G401 (cell line): ENCODE measurements around the gene BACE2. TPM values are rescaled to one million over a fixed set of nuclear protein-coding genes. Genes with fewer than 3 reads are reported as not detected.

ENCODE experiments used
- DNase-seq: peaks from one replicate; pipeline ENCODE4 v3.0.0-alpha.2; 2015; ENCODE audit warnings: low spot score
- in situ Hi-C: cut with HindIII; loops from 2 replicates; pipeline ENCODE4 v1.10.0; 2016; ENCODE audit warnings: low sequenced_read_pairs, mixed read lengths
- total RNA-seq: library from RNA; depleted of rRNA; stranded (reverse); fragments of >200 nt; shearing (Covaris generic); gene quantifications from 2 replicates; pipeline ENCODE4 v1.2.3, GENCODE V29; 2014

The BACE2 gene
- total RNA-seq, 1 experiment from 2014 or later, result not detected

GRCh38 chr21:41147096-41147978, 20.6 kb upstream of the BACE2 start:
- DNase-seq, result no peak
- in situ Hi-C loops, result no loop called here

GRCh38 chr21:41147979-41148355, 20.0 kb upstream of the BACE2 start:
- no peak for DNase-seq
- in situ Hi-C loops, result no loop called here

- no peak for DNase-seq
- in situ Hi-C loops, result no loop called here
Measured at GRCh38 chr21:41148798-41149197, 19.2 kb upstream of the BACE2 start.

GRCh38 chr21:41149199-41149598, 18.8 kb upstream of the BACE2 start:
- in situ Hi-C loops, result no loop called here
- no peak for DNase-seq

GRCh38 chr21:41152147-41152546, 15.8 kb upstream of the BACE2 start:
- no peak for DNase-seq
- in situ Hi-C loops, result no loop called here

- no peak for DNase-seq
- in situ Hi-C loops, result no loop called here
Measured at GRCh38 chr21:41153443-41153842, 14.5 kb upstream of the BACE2 start.

GRCh38 chr21:41156142-41156541, 11.8 kb upstream of the BACE2 start:
- in situ Hi-C loops, result no loop called here

GRCh38 chr21:41158026-41158425, 9.9 kb upstream of the BACE2 start:
- in situ Hi-C loops, result no loop called here
- no peak for DNase-seq

More at GRCh38 chr21:41156142-41156541, 11.8 kb upstream of the BACE2 start:
- DNase-seq, result no peak

- no peak for DNase-seq
- in situ Hi-C loops, result no loop called here
Measured at GRCh38 chr21:41160036-41160435, 7.9 kb upstream of the BACE2 start.

GRCh38 chr21:41161428-41161827, 6.5 kb upstream of the BACE2 start:
- DNase-seq, result no peak
- in situ Hi-C loops, result no loop called here

GRCh38 chr21:41162096-41162495, 5.9 kb upstream of the BACE2 start:
- in situ Hi-C loops, result no loop called here
- DNase-seq, result no peak

- no peak for DNase-seq
- in situ Hi-C loops, result no loop called here
Measured at GRCh38 chr21:41163091-41163490, 4.9 kb upstream of the BACE2 start.

GRCh38 chr21:41164052-41164451, 3.9 kb upstream of the BACE2 start:
- DNase-seq, result no peak
- in situ Hi-C loops, result no loop called here

- no peak for DNase-seq
- in situ Hi-C loops, result no loop called here
Measured at GRCh38 chr21:41164981-41165655, 2.8 kb upstream of the BACE2 start.

GRCh38 chr21:41166884-41167283, 1.1 kb upstream of the BACE2 start:
- no peak for DNase-seq
- in situ Hi-C loops, result no loop called here

- in situ Hi-C loops, result no loop called here
- DNase-seq, result no peak
Measured at GRCh38 chr21:41168391-41169257, 664 bp downstream of the BACE2 start.

GRCh38 chr21:41169258-41169576, 1.3 kb downstream of the BACE2 start:
- DNase-seq, result no peak
- in situ Hi-C loops, result no loop called here

- in situ Hi-C loops, result no loop called here
- DNase-seq, result no peak
Measured at GRCh38 chr21:41169701-41170100, 1.7 kb downstream of the BACE2 start.

- in situ Hi-C loops, result no loop called here
- DNase-seq, result no peak
Measured at GRCh38 chr21:41170442-41170841, 2.5 kb downstream of the BACE2 start.
